Right lobe of liver (tissue), 4 donors: ENCODE results near the gene ATOX1.

Source experiments
- POLR2A ChIP-seq: fragments of 450-650 bp; IDR thresholded peaks from one replicate; pipeline ENCODE4 v1.6.1; 2017; ENCODE audit warnings: antibody characterized with exemption, mild to moderate bottlenecking
- TF ChIP-seq, protein P1 (sequence below), 4 donors: fragments of 200-600 bp in 3 of 4; fragments of 450-650 bp in 1 of 4; IDR thresholded peaks; one replicate each; pipeline versions ENCODE4 v1.5.1 to v1.8.0; 2016 to 2022; ENCODE audit warnings: antibody characterized with exemption in 4 of 4, mild to moderate bottlenecking in 2 of 4
- donor health status: DM: no; HTN: no; CAD: no.
- donor health status: DM: no; HTN: no; CAD: no.
- donor health status: DM: no; HTN: yes; CAD: no.

DNA sequence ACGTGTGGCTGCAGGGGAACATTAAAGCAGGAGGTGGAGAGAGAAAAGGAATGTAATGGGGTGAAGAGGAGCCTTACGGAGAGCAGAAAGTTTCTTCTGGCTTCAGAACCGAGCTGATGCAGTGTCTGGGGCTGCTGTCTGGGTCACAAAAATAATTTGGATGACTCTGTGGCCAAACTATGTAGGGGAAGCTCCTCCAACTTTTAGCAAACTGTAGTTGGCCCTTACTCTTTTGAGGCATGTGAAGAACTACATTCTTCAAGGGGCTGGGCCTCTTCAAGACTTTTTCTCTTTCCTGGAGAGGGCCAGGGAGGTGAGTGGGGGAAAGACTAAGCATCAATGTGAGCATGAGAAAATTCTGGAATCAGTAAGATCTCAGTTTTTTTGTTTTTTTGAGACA, 39.8 kb downstream of the ATOX1 start:
- TF ChIP-seq POLR2A: no peak
- TF ChIP-seq, protein P1, sequence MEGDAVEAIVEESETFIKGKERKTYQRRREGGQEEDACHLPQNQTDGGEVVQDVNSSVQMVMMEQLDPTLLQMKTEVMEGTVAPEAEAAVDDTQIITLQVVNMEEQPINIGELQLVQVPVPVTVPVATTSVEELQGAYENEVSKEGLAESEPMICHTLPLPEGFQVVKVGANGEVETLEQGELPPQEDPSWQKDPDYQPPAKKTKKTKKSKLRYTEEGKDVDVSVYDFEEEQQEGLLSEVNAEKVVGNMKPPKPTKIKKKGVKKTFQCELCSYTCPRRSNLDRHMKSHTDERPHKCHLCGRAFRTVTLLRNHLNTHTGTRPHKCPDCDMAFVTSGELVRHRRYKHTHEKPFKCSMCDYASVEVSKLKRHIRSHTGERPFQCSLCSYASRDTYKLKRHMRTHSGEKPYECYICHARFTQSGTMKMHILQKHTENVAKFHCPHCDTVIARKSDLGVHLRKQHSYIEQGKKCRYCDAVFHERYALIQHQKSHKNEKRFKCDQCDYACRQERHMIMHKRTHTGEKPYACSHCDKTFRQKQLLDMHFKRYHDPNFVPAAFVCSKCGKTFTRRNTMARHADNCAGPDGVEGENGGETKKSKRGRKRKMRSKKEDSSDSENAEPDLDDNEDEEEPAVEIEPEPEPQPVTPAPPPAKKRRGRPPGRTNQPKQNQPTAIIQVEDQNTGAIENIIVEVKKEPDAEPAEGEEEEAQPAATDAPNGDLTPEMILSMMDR (IDR thresholded peaks at IDR 0.05): no peak
